H9 (cell line): ENCODE results near the gene CAMKV. TPM values are rescaled to one million over a fixed set of nuclear protein-coding genes. Genes with fewer than 3 reads are reported as not detected.

ENCODE experiments used
- DNase-seq: peaks from one replicate; pipeline ENCODE4 v3.0.0-alpha.2; 2017
- H2AFZ ChIP-seq: one replicate; pipeline ENCODE4 v1.6.1; 2013; ENCODE audit warnings: mild to moderate bottlenecking, low read length, control low read depth, moderate library complexity
- H2AK5ac ChIP-seq: 2 replicates; pipeline ENCODE4 v1.6.1; 2013; ENCODE audit warnings: low read length, control low read depth, mixed read lengths; ENCODE audit not compliant: insufficient read length
- H2BK120ac ChIP-seq: one replicate; pipeline ENCODE4 v1.6.1; 2013; ENCODE audit warnings: low read depth, mild to moderate bottlenecking, low read length, control low read depth, inconsistent platforms; ENCODE audit not compliant: poor library complexity, severe bottlenecking
- H2BK12ac ChIP-seq: 2 replicates; pipeline ENCODE4 v1.6.1; 2013; ENCODE audit warnings: low read length, control low read depth, mixed read lengths, low read depth; ENCODE audit not compliant: insufficient read length
- H2BK15ac ChIP-seq: 2 replicates; pipeline ENCODE4 v1.6.1; 2013; ENCODE audit warnings: low read depth, low read length, control low read depth
- H2BK20ac ChIP-seq: one replicate; pipeline ENCODE4 v1.6.1; 2013; ENCODE audit warnings: low read depth, mild to moderate bottlenecking, low read length, control low read depth, inconsistent platforms; ENCODE audit not compliant: poor library complexity, severe bottlenecking
- H2BK5ac ChIP-seq: 2 replicates; pipeline ENCODE4 v1.6.1; 2013; ENCODE audit warnings: low read length, control low read depth, mixed read lengths; ENCODE audit not compliant: insufficient read length
- H3K14ac ChIP-seq: 2 replicates; pipeline ENCODE4 v1.6.1; 2013; ENCODE audit warnings: low read length, control low read depth; ENCODE audit not compliant: insufficient read depth
- H3K18ac ChIP-seq: 2 replicates; pipeline ENCODE4 v1.6.1; 2013; ENCODE audit warnings: low read depth, mild to moderate bottlenecking, mixed read lengths, low read length, control low read depth; ENCODE audit not compliant: insufficient read length
- H3K23ac ChIP-seq: 2 replicates; pipeline ENCODE4 v1.6.1; 2013; ENCODE audit warnings: low read length, control low read depth, mixed read lengths, low read depth; ENCODE audit not compliant: insufficient read length
- H3K23me2 ChIP-seq: 2 replicates; pipeline ENCODE4 v1.6.1; 2013; ENCODE audit warnings: low read depth, mild to moderate bottlenecking, mixed read lengths, low read length, control low read depth; ENCODE audit not compliant: insufficient read length, poor library complexity, severe bottlenecking
- H3K27ac ChIP-seq: 2 replicates; pipeline ENCODE4 v1.5.1; 2013; ENCODE audit warnings: low read length, control low read depth, mixed read lengths, low read depth; ENCODE audit not compliant: insufficient read length
- H3K27me3 ChIP-seq: 2 replicates; pipeline ENCODE4 v1.6.1; 2013; ENCODE audit warnings: low read length, control low read depth, inconsistent platforms; ENCODE audit not compliant: insufficient read depth
- H3K4ac ChIP-seq: 2 replicates; pipeline ENCODE4 v1.6.1; 2013; ENCODE audit warnings: low read depth, mild to moderate bottlenecking, control low read depth, inconsistent platforms, low read length, moderate library complexity
- H3K4me1 ChIP-seq: 2 replicates; pipeline ENCODE4 v1.6.1; 2013; ENCODE audit warnings: low read length, control low read depth, inconsistent platforms; ENCODE audit not compliant: insufficient read depth
- H3K4me2 ChIP-seq: 2 replicates; pipeline ENCODE4 v1.6.1; 2013; ENCODE audit warnings: low read length, control low read depth, mixed read lengths; ENCODE audit not compliant: insufficient read length, insufficient read depth
- H3K56ac ChIP-seq: 2 replicates; pipeline ENCODE4 v1.6.1; 2013; ENCODE audit warnings: low read depth, mild to moderate bottlenecking, mixed read lengths, low read length, control low read depth; ENCODE audit not compliant: insufficient read length
- H3K79me1 ChIP-seq: 2 replicates; pipeline ENCODE4 v1.6.1; 2013; ENCODE audit warnings: low read depth, mild to moderate bottlenecking, moderate library complexity, low read length, control low read depth, inconsistent platforms; ENCODE audit not compliant: insufficient read depth, poor library complexity, severe bottlenecking
- H3K79me2 ChIP-seq: 2 replicates; pipeline ENCODE4 v1.6.1; 2013; ENCODE audit warnings: low read length, control low read depth, inconsistent platforms; ENCODE audit not compliant: insufficient read depth
- H3K9ac ChIP-seq: 2 replicates; pipeline ENCODE4 v1.6.1; 2013; ENCODE audit warnings: low read length, control low read depth, mixed read lengths; ENCODE audit not compliant: insufficient read length; ENCODE audit errors: extremely low read depth
- H3K9me3 ChIP-seq: one replicate; pipeline ENCODE4 v1.6.1; 2013; ENCODE audit warnings: low read depth, low read length, inconsistent platforms; ENCODE audit not compliant: control insufficient read depth
- H3T11ph ChIP-seq: one replicate; pipeline ENCODE4 v1.6.1; 2013; ENCODE audit warnings: mild to moderate bottlenecking, low read length, control low read depth, inconsistent platforms
- H4K20me1 ChIP-seq: one replicate; pipeline ENCODE4 v1.6.1; 2013; ENCODE audit not compliant: control insufficient read depth, insufficient read length, insufficient read depth
- H4K5ac ChIP-seq: 2 replicates; pipeline ENCODE4 v1.6.1; 2013; ENCODE audit warnings: low read depth, mild to moderate bottlenecking, mixed read lengths, low read length, control low read depth; ENCODE audit not compliant: insufficient read length
- H4K8ac ChIP-seq: replicated peaks from 2 replicates; pipeline ENCODE4 v1.6.1; 2013; ENCODE audit warnings: low read length, control low read depth, mixed read lengths, low read depth; ENCODE audit not compliant: insufficient read length
- H4K91ac ChIP-seq: 2 replicates; pipeline ENCODE4 v1.6.1; 2013; ENCODE audit warnings: low read depth, mild to moderate bottlenecking, moderate library complexity, mixed read lengths, low read length, control low read depth; ENCODE audit not compliant: insufficient read length
- H3K27ac Mint-ChIP-seq, 3 experiments: 2 replicates in 2 of 3; 3 replicates in 1 of 3; pipeline ENCODE4 v1.8.0; 2020 to 2021; ENCODE audit warnings: mixed read lengths in 3 of 3, mild to moderate bottlenecking in 1 of 3, moderate library complexity in 1 of 3
- H3K27me3 Mint-ChIP-seq: 2 replicates; pipeline ENCODE4 v1.8.0; 2021; ENCODE audit warnings: low read depth, mild to moderate bottlenecking, moderate library complexity, mixed read lengths
- H3K36me3 Mint-ChIP-seq, 3 experiments: 2 replicates in 2 of 3; 3 replicates in 1 of 3; pipeline ENCODE4 v1.8.0; 2020 to 2021; ENCODE audit warnings: low read depth in 3 of 3, mixed read lengths in 3 of 3; ENCODE audit not compliant: insufficient read depth in 1 of 3
- H3K4me1 Mint-ChIP-seq, 2 experiments: 2 replicates each; pipeline ENCODE4 v1.8.0; 2020; ENCODE audit warnings: mixed read lengths in 2 of 2
- H3K4me3 Mint-ChIP-seq, 2 experiments: 2 replicates in 1 of 2; 3 replicates in 1 of 2; pipeline ENCODE4 v1.8.0; 2020 to 2021; ENCODE audit warnings: mild to moderate bottlenecking in 2 of 2, mixed read lengths in 2 of 2, moderate library complexity in 1 of 2
- H3K9me3 Mint-ChIP-seq, 2 experiments: 2 replicates in 1 of 2; 3 replicates in 1 of 2; pipeline ENCODE4 v1.8.0; 2020; ENCODE audit warnings: mild to moderate bottlenecking in 2 of 2, mixed read lengths in 2 of 2, moderate library complexity in 1 of 2
- CTCF ChIP-seq: fragments of 200-600 bp; sonication (generic); conservative IDR thresholded peaks from 3 replicates; pipeline ENCODE4 v1.8.0; 2021; ENCODE audit warnings: antibody characterized with exemption, mild to moderate bottlenecking
- WGBS: extraction: QIAGEN DNeasy Blood & Tissue Kit; methylation state at CpG from one replicate; pipeline ENCODE4 v1.1.7; 2013; ENCODE audit warnings: missing lambda C conversion rate, low lambda C conversion rate, mixed read lengths; ENCODE audit not compliant: insufficient read length; ENCODE audit errors: extremely low coverage; 5-methylcytosine and 5-hydroxymethylcytosine counted together
- total RNA-seq: library from RNA; stranded (reverse); gene quantifications from 2 replicates; pipeline ENCODE4 v1.2.1, GENCODE V29; 2021

Gene CAMKV
- total RNA-seq, 1 experiment from 2014 or later = 54.2 TPM

- H2AK5ac ChIP-seq = no peak overlapping the region
- no peaks in the 10 kb centered on the region for H3K79me2 ChIP-seq
- no peak overlapping the region for H3K18ac ChIP-seq
- H2BK12ac ChIP-seq = no peak overlapping the region
- H3K27ac Mint-ChIP-seq = peak overlapping the region in 1 of 3 experiments; percentile 70; a peak in 2 of 7 replicates
- peaks cover 5 to 8% (median 5%) of the 10 kb centered on the region in 3 experiments; a peak in 6 of 7 replicates for H3K36me3 Mint-ChIP-seq
- WGBS = no CpG with 5 or more reads among the region's 7 CpGs
- no peaks in the 10 kb centered on the region for H4K20me1 ChIP-seq
- H3K27me3 Mint-ChIP-seq = peaks cover 6% of the 10 kb centered on the region
- H3K23ac ChIP-seq = no peak overlapping the region
- H2BK120ac ChIP-seq = no peak overlapping the region
- H3K9me3 ChIP-seq = no peaks in the 10 kb centered on the region
- H3K4me1 ChIP-seq = peaks cover 10% of the 10 kb centered on the region; the same call in 1 of the 2 replicates
- H3K27me3 ChIP-seq = no peaks in the 10 kb centered on the region
- no peak overlapping the region for H4K5ac ChIP-seq
- H3K9ac ChIP-seq = no peak overlapping the region
- H3K4ac ChIP-seq = no peak overlapping the region
- H3K23me2 ChIP-seq = peaks cover 7% of the 10 kb centered on the region
- no peak overlapping the region for H2AFZ ChIP-seq
- no peak overlapping the region for H2BK15ac ChIP-seq
- H3K14ac ChIP-seq = no peak overlapping the region
- H4K8ac ChIP-seq = no peak overlapping the region
- no peaks in the 10 kb centered on the region for H3K79me1 ChIP-seq
- H4K91ac ChIP-seq = no peak overlapping the region
- H3K27ac ChIP-seq = no peak overlapping the region
- H3K9me3 Mint-ChIP-seq = no peaks in the 10 kb centered on the region
- no peak overlapping the region for H2BK5ac ChIP-seq
- H3K4me2 ChIP-seq = no peak overlapping the region
- no peak overlapping the region for H3T11ph ChIP-seq
- no peak overlapping the region for H2BK20ac ChIP-seq
- H3K4me3 Mint-ChIP-seq = no peak overlapping the region
- no peak for TF ChIP-seq CTCF
- no peak for DNase-seq
- no peak overlapping the region for H3K56ac ChIP-seq
- H3K4me1 Mint-ChIP-seq = peaks cover 34 to 53% of the 10 kb centered on the region in 2 experiments
Measured at GRCh38 chr3:49865198-49865784, 4.4 kb downstream of the CAMKV start.
